ENCODE measurements around the gene CIB4. TPM values are rescaled to one million over a fixed set of nuclear protein-coding genes. Genes with fewer than 3 reads are reported as not detected.

Gene CIB4
- total RNA-seq, 2 donors from 2014 or later, result not detected

DNA sequence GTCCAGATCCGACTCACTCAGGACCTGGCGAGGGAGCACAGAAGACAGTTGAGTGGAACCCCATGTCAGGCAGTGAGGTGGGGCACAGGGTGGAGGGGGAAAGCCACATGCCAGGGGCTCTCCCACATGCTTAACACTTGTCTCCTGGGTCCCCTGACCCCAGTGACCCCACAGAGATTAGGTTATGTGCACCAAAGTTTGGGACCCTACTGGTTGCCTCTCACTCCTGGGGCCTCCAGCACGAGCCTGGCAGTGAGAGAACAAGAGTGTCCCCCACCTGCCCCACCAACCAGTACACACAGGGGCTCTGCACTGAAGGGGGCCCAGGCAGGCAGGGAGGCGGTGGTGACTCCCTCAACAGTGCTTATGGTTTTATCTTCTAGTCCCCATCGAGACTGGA lies 58.3 kb downstream of the CIB4 start:
- no peaks in the 10 kb centered on the region for H3K36me3 ChIP-seq (replicated peaks in 1 of 2; ENCODE audit: insufficient read depth in 1 of 2, low read depth in 2 of 2)
- H3K4me1 ChIP-seq, result no peaks in the 10 kb centered on the region
- intact Hi-C loops (cut with DNase I), result no loop called here
- no peaks in the 10 kb centered on the region for H3K27me3 ChIP-seq
- no peak overlapping the region for H3K4me3 ChIP-seq
- TF ChIP-seq POLR2A (IDR thresholded peaks at IDR 0.05), result no peak
- TF ChIP-seq, protein P1, sequence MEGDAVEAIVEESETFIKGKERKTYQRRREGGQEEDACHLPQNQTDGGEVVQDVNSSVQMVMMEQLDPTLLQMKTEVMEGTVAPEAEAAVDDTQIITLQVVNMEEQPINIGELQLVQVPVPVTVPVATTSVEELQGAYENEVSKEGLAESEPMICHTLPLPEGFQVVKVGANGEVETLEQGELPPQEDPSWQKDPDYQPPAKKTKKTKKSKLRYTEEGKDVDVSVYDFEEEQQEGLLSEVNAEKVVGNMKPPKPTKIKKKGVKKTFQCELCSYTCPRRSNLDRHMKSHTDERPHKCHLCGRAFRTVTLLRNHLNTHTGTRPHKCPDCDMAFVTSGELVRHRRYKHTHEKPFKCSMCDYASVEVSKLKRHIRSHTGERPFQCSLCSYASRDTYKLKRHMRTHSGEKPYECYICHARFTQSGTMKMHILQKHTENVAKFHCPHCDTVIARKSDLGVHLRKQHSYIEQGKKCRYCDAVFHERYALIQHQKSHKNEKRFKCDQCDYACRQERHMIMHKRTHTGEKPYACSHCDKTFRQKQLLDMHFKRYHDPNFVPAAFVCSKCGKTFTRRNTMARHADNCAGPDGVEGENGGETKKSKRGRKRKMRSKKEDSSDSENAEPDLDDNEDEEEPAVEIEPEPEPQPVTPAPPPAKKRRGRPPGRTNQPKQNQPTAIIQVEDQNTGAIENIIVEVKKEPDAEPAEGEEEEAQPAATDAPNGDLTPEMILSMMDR (IDR thresholded peaks at IDR 0.05), result no peak
- ATAC-seq (no peak), DNase-seq (no peak)
- H3K9me3 ChIP-seq, result no peaks in the 10 kb centered on the region
- no peak overlapping the region for H3K27ac ChIP-seq
- 86 to 90% methylated on average over 2 to 5 of the region's 5 CpGs for WGBS, 2 donors

GRCh38 chr2:26581991-26582842 lies 58.9 kb downstream of the CIB4 start:
- TF ChIP-seq, protein P1 (IDR thresholded peaks at IDR 0.05), result no peak
- TF ChIP-seq POLR2A (IDR thresholded peaks at IDR 0.05), result no peak
- no peaks in the 10 kb centered on the region for H3K9me3 ChIP-seq
- H3K36me3 ChIP-seq (replicated peaks in 1 of 2; ENCODE audit: insufficient read depth in 1 of 2, low read depth in 2 of 2), result no peaks in the 10 kb centered on the region
- no peaks in the 10 kb centered on the region for H3K27me3 ChIP-seq
- no peak overlapping the region for H3K4me3 ChIP-seq
- WGBS, 2 donors, result 79 to 82% methylated on average over 9 to 18 of the region's 18 CpGs
- H3K4me1 ChIP-seq, result no peaks in the 10 kb centered on the region
- no peak for DNase-seq
- H3K27ac ChIP-seq, result no peak overlapping the region
- intact Hi-C loops (cut with DNase I), result no loop called here
- no peak for ATAC-seq

GRCh38 chr2:26581266-26581990 lies 59.7 kb downstream of the CIB4 start:
- DNase-seq (no peak), ATAC-seq (no peak)
- Histone ChIP-seq H3K9me3 (no peaks in the 10 kb centered on the region), H3K4me1 (no peaks in the 10 kb centered on the region), H3K36me3 (replicated peaks in 1 of 2; ENCODE audit: insufficient read depth in 1 of 2, low read depth in 2 of 2) (no peaks in the 10 kb centered on the region), H3K4me3 (no peak overlapping the region), H3K27me3 (no peaks in the 10 kb centered on the region), H3K27ac (no peak overlapping the region)
- intact Hi-C loops (cut with DNase I), result no loop called here
- no peak for TF ChIP-seq POLR2A (IDR thresholded peaks at IDR 0.05)
- TF ChIP-seq, protein P1 (IDR thresholded peaks at IDR 0.05), result no peak
- 88 to 91% methylated on average over 8 to 12 of the region's 12 CpGs for WGBS, 2 donors

DNA sequence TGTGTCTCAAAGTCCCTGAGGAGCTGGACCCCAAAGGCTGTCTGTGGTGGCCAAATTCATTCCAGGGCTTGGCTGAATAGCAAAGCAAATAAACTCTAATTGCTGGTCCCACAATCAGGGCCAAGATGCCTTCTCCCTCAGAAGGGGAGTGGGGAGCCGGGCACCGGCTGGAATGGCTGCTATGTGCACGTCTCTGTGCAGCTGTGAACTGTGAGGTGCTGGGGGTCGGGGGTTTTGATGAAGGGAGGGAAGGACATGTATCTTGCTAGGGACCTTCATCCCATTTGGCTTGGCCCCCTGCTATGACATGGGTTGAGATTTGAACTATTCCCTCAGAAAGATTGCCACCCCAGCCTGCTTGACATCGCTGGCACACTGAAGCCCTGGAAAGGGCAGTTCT lies 60.4 kb downstream of the CIB4 start:
- H3K9me3 ChIP-seq, result no peaks in the 10 kb centered on the region
- DNase-seq, result no peak
- TF ChIP-seq POLR2A (IDR thresholded peaks at IDR 0.05), result no peak
- TF ChIP-seq, protein P1 (IDR thresholded peaks at IDR 0.05), result no peak
- H3K4me1 ChIP-seq, result no peaks in the 10 kb centered on the region
- H3K27me3 ChIP-seq, result no peaks in the 10 kb centered on the region
- H3K27ac ChIP-seq, result no peak overlapping the region
- no peak overlapping the region for H3K4me3 ChIP-seq
- no peak for ATAC-seq
- WGBS, 2 donors, result 82 to 86% methylated on average over 5 of the region's 5 CpGs
- H3K36me3 ChIP-seq (replicated peaks in 1 of 2; ENCODE audit: insufficient read depth in 1 of 2, low read depth in 2 of 2), result no peaks in the 10 kb centered on the region
- intact Hi-C loops (cut with DNase I), result no loop called here
